ENCODE results near the gene STK32B. TPM values are rescaled to one million over a fixed set of nuclear protein-coding genes. Genes with fewer than 3 reads are reported as not detected.
"Not testable (repeated sequence)": the region's sequence is repeated elsewhere in the genome, so short reads cannot be mapped to it uniquely, and the experiment has no call there.

Gene STK32B
- total and polyA plus RNA-seq, 12 donors, result 0.12 to 0.68 (median 0.34) TPM

GRCh38 chr4:5168891-5169290 lies 117.6 kb downstream of the STK32B start:
- 79 to 90% methylated on average over 5 of the region's 5 CpGs for WGBS, 2 donors
- Histone ChIP-seq H3K9me3 (peaks cover 0 to 4% (median 0%) of the 10 kb centered on the region in 11 donors), H3K27me3 (peaks cover 0 to 6% (median 0%) of the 10 kb centered on the region in 7 donors), H3K4me1 (no peaks in the 10 kb centered on the region), H3K27ac (no peak overlapping the region), H3K4me3 (no peak overlapping the region), H3K36me3 (no peaks in the 10 kb centered on the region)
- ATAC-seq (no peak), DNase-seq (no peak)
- TF ChIP-seq CTCF (IDR thresholded peaks at IDR 0.05), result no peak
- intact Hi-C loops (cut with DNase I), result no loop called here

- intact Hi-C loops (cut with DNase I); H3K27me3 ChIP-seq; ATAC-seq; H3K36me3 ChIP-seq; H3K4me3 ChIP-seq; H3K27ac ChIP-seq; DNase-seq; H3K4me1 ChIP-seq: not testable (repeated sequence)
- 91 to 92% methylated on average over 11 of the region's 11 CpGs for WGBS, 2 donors
- peaks cover 0 to 15% (median 0%) of the 10 kb centered on the region in 11 donors for H3K9me3 ChIP-seq
These were observed 124.6 kb downstream of the STK32B start for GRCh38 chr4:5175836-5176235.

GRCh38 chr4:5184606-5185005 lies 133.3 kb downstream of the STK32B start:
- H3K9me3 ChIP-seq, result no peaks in the 10 kb centered on the region
- ATAC-seq, result no peak
- TF ChIP-seq CTCF (IDR thresholded peaks at IDR 0.05), result no peak
- H3K4me1 ChIP-seq, result no peaks in the 10 kb centered on the region
- intact Hi-C loops (cut with DNase I), result no loop called here
- H3K27me3 ChIP-seq, result peaks cover 0 to 7% (median 0%) of the 10 kb centered on the region in 7 donors
- no peak overlapping the region for H3K27ac ChIP-seq
- no peak overlapping the region for H3K4me3 ChIP-seq
- no peak for DNase-seq
- 83 to 84% methylated on average over 6 of the region's 6 CpGs for WGBS, 2 donors
- no peaks in the 10 kb centered on the region for H3K36me3 ChIP-seq

- H3K4me3 ChIP-seq, result no peak overlapping the region
- H3K9me3 ChIP-seq, result no peaks in the 10 kb centered on the region
- WGBS, 2 donors, result 79% methylated on average over 6 of the region's 6 CpGs
- no peak for TF ChIP-seq CTCF (IDR thresholded peaks at IDR 0.05)
- no peaks in the 10 kb centered on the region for H3K4me1 ChIP-seq
- H3K36me3 ChIP-seq, result no peaks in the 10 kb centered on the region
- ATAC-seq, result no peak
- no peak overlapping the region for H3K27ac ChIP-seq
- DNase-seq, result no peak
- H3K27me3 ChIP-seq, result peaks cover 0 to 7% (median 0%) of the 10 kb centered on the region in 7 donors
- intact Hi-C loops (cut with DNase I), result no loop called here
These were observed 134.3 kb downstream of the STK32B start for GRCh38 chr4:5185551-5185950.

- intact Hi-C loops (cut with DNase I), result no loop called here
These were observed 135.2 kb downstream of the STK32B start for GRCh38 chr4:5186271-5187064.

More at GRCh38 chr4:5186271-5187064, 135.2 kb downstream of the STK32B start:
- DNase-seq, result no peak
- ATAC-seq, result no peak
- Histone ChIP-seq H3K9me3 (no peaks in the 10 kb centered on the region), H3K4me1 (no peaks in the 10 kb centered on the region), H3K27me3 (peaks cover 0 to 9% (median 0%) of the 10 kb centered on the region in 7 donors), H3K27ac (no peak overlapping the region), H3K36me3 (no peaks in the 10 kb centered on the region), H3K4me3 (no peak overlapping the region)
- no peak for TF ChIP-seq CTCF (IDR thresholded peaks at IDR 0.05)
- 44 to 50% methylated on average over 14 of the region's 14 CpGs for WGBS, 2 donors

All from heart right ventricle (tissue), 16 donors.